Keratinocyte (primary cell): Measurements from ENCODE around the gene POU2F2. TPM values are rescaled to one million over a fixed set of nuclear protein-coding genes. Genes with fewer than 3 reads are reported as not detected.

Source experiments
- DNase-seq: peaks from one replicate; pipeline ENCODE4 v3.0.0-alpha.2; 2011; ENCODE audit warnings: low read depth, missing footprints, low spot score
- FAIRE-seq: peaks from 2 replicates; lab custom pipeline; 2011; peaks lifted over from hg19 to GRCh38; lab: Jason Lieb, UNC
- H2AFZ ChIP-seq: 2 replicates; pipeline ENCODE4 v1.6.0; 2012; ENCODE audit warnings: low read length, control low read depth, inconsistent platforms; ENCODE audit not compliant: control insufficient read depth
- H3K27ac ChIP-seq: 2 replicates; pipeline ENCODE4 v1.5.1; 2011; ENCODE audit warnings: low read length; ENCODE audit not compliant: control insufficient read depth, insufficient read depth
- H3K27me3 ChIP-seq: 3 replicates; pipeline ENCODE4 v1.6.0; 2011; ENCODE audit warnings: low read length; ENCODE audit not compliant: control insufficient read depth, insufficient read depth; ENCODE audit errors: extremely low read depth
- H3K36me3 ChIP-seq, 2 experiments: 2 replicates in 1 of 2; 3 replicates in 1 of 2; pipeline ENCODE4 v1.5.1; 2011; ENCODE audit warnings: low read length in 2 of 2, mild to moderate bottlenecking in 1 of 2; ENCODE audit not compliant: control insufficient read depth in 2 of 2, insufficient read depth in 2 of 2; ENCODE audit errors: extremely low read depth in 1 of 2
- H3K4me1 ChIP-seq: 3 replicates; pipeline ENCODE4 v1.5.1; 2011; ENCODE audit warnings: low read length; ENCODE audit not compliant: control insufficient read depth, insufficient read depth; ENCODE audit errors: extremely low read depth
- H3K4me2 ChIP-seq: 3 replicates; pipeline ENCODE4 v1.6.0; 2011; ENCODE audit warnings: low read depth, low read length; ENCODE audit not compliant: control insufficient read depth, insufficient read depth; ENCODE audit errors: extremely low read depth
- H3K4me3 ChIP-seq, 3 experiments: fragments of 200-600 bp in 1 of 3; sonication (generic) in 1 of 3; 2 replicates in 2 of 3; 3 replicates in 1 of 3; pipeline ENCODE4 v1.5.1; 2011 to 2016; ENCODE audit warnings: low read length in 3 of 3, mild to moderate bottlenecking in 3 of 3, control low read depth in 2 of 3, inconsistent platforms in 1 of 3, low read depth in 1 of 3, mixed read lengths in 1 of 3, mixed run types in 1 of 3, moderate library complexity in 1 of 3; ENCODE audit not compliant: control insufficient read depth in 2 of 3, insufficient read depth in 2 of 3; ENCODE audit errors: extremely low read depth in 1 of 3
- H3K79me2 ChIP-seq: 2 replicates; pipeline ENCODE4 v1.6.0; 2012; ENCODE audit warnings: low read length; ENCODE audit not compliant: control insufficient read depth, insufficient read depth
- H3K9ac ChIP-seq: 3 replicates; pipeline ENCODE4 v1.6.0; 2011; ENCODE audit warnings: low read length; ENCODE audit not compliant: control insufficient read depth, insufficient read depth; ENCODE audit errors: extremely low read depth
- H3K9me1 ChIP-seq: 3 replicates; pipeline ENCODE4 v1.6.0; 2011; ENCODE audit warnings: low read length; ENCODE audit not compliant: control insufficient read depth, insufficient read depth; ENCODE audit errors: extremely low read depth
- H3K9me3 ChIP-seq: 2 replicates; pipeline ENCODE4 v1.5.1; 2012; ENCODE audit warnings: low read depth, low read length; ENCODE audit not compliant: control insufficient read depth
- H4K20me1 ChIP-seq: 3 replicates; pipeline ENCODE4 v1.6.0; 2011; ENCODE audit warnings: low read length; ENCODE audit not compliant: control insufficient read depth, insufficient read depth; ENCODE audit errors: extremely low read depth
- EZH2 ChIP-seq: IDR thresholded peaks from one replicate; pipeline ENCODE4 v1.6.1; 2012; ENCODE audit warnings: inconsistent platforms, mild to moderate bottlenecking, low read length, moderate library complexity
- dilution Hi-C: fragments of 300-500 bp; cut with MboI; formaldehyde crosslinking; loops from one replicate; pipeline ENCODE4 v1.7.0; 2020; ENCODE audit warnings: low sequenced_read_pairs; ENCODE audit not compliant: extremely low pct_ligation_motif_present
- polyA plus RNA-seq, 5 experiments: library from polyadenylated mRNA; depleted of rRNA in 3 of 5; stranded (reverse) in 3 of 5; stranded (forward) in 1 of 5; unstranded in 1 of 5; fragments of >200 nt; gene quantifications; 1 replicate in 1 of 5; 2 replicates in 3 of 5; 3 replicates in 1 of 5; pipeline versions ENCODE4 v1.2.1 to v1.2.3, GENCODE V29; 2011 to 2012; ENCODE audit warnings: missing spikeins in 2 of 5, low read depth in 1 of 5, low replicate concordance in 1 of 5
- TF ChIP-seq, protein P1 (sequence below), 3 experiments: IDR thresholded peaks in 1 of 3; conservative IDR thresholded peaks in 1 of 3; optimal IDR thresholded peaks in 1 of 3; 2 replicates in 2 of 3; 3 replicates in 1 of 3; pipeline versions ENCODE3 to v1.5.1; 2011; ENCODE audit warnings: low read length in 3 of 3, mild to moderate bottlenecking in 3 of 3, moderate library complexity in 2 of 3, control low read depth in 1 of 3, inconsistent platforms in 1 of 3; ENCODE audit not compliant: insufficient read depth in 2 of 3; ENCODE audit errors: extremely low read depth in 1 of 3

Gene POU2F2
- polyA plus RNA-seq, 1 donor (not counting 4 experiments of a cell fraction or from before 2014, with no cell fraction given) = 7.0 TPM

DNA sequence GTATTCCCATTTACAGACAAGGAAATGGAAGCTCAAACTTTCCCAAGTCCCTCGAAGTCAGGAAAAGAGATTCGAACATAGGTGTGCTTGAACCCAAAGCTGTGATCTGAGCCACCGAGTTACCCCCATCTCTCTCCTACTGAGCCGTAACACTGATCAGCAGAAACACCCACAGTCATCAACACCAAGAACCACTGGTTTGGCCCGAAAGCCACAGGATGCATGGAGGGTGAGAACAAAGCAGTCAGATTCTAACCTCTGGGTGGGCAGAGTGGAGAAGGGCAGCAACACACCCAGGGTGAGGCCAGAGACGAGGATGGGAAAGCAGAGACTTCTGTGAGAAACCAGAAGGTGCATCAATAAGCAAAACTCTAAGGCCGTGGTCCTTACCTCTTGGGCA is 27.7 kb upstream of the POU2F2 start:
- H3K4me3 ChIP-seq = no peak overlapping the region
- no peak overlapping the region for H2AFZ ChIP-seq
- FAIRE-seq (no peak), DNase-seq (no peak)
- H3K9ac ChIP-seq = no peak overlapping the region
- H3K27ac ChIP-seq = no peak overlapping the region
- dilution Hi-C loops = no loop called here
- H4K20me1 ChIP-seq = no peaks in the 10 kb centered on the region
- H3K4me2 ChIP-seq = no peak overlapping the region
- TF ChIP-seq, protein P1, sequence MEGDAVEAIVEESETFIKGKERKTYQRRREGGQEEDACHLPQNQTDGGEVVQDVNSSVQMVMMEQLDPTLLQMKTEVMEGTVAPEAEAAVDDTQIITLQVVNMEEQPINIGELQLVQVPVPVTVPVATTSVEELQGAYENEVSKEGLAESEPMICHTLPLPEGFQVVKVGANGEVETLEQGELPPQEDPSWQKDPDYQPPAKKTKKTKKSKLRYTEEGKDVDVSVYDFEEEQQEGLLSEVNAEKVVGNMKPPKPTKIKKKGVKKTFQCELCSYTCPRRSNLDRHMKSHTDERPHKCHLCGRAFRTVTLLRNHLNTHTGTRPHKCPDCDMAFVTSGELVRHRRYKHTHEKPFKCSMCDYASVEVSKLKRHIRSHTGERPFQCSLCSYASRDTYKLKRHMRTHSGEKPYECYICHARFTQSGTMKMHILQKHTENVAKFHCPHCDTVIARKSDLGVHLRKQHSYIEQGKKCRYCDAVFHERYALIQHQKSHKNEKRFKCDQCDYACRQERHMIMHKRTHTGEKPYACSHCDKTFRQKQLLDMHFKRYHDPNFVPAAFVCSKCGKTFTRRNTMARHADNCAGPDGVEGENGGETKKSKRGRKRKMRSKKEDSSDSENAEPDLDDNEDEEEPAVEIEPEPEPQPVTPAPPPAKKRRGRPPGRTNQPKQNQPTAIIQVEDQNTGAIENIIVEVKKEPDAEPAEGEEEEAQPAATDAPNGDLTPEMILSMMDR (optimal IDR thresholded peaks at IDR 0.05 in 1 of 3, IDR thresholded peaks at IDR 0.05 in 1 of 3, conservative IDR thresholded peaks at IDR 0.05 in 1 of 3; ENCODE audit: extremely low read depth in 1 of 3, insufficient read depth in 2 of 3, low read length in 3 of 3) = no peak
- no peak for TF ChIP-seq EZH2
- H3K4me1 ChIP-seq = no peaks in the 10 kb centered on the region
- no peaks in the 10 kb centered on the region for H3K9me3 ChIP-seq
- H3K27me3 ChIP-seq = peaks cover 42% of the 10 kb centered on the region
- no peaks in the 10 kb centered on the region for H3K36me3 ChIP-seq
- no peaks in the 10 kb centered on the region for H3K9me1 ChIP-seq
- no peaks in the 10 kb centered on the region for H3K79me2 ChIP-seq

DNA sequence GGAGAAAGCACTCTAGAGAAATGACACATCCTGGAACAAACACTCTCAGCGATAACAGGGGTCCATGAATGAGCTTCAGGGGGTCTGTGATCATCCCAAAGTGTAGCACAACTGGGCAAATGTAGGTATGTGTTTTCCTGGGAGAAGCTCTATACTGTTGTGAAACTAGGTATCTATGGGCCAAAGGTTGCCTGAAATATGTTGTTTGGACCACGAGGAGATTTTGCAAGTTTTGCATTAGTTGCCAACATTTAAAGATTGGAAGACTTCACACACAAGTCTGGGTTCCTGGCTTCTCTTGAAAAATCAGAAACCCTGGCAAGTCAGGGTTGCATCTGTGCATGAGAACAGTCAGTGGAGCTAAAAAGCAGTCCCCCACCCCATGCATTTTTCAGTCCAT is 26.7 kb upstream of the POU2F2 start:
- Histone ChIP-seq H2AFZ (no peak overlapping the region), H3K4me1 (no peaks in the 10 kb centered on the region), H3K79me2 (no peaks in the 10 kb centered on the region), H3K9me1 (no peaks in the 10 kb centered on the region), H3K36me3 (no peaks in the 10 kb centered on the region), H3K9me3 (no peaks in the 10 kb centered on the region), H4K20me1 (no peaks in the 10 kb centered on the region), H3K4me2 (no peak overlapping the region), H3K4me3 (no peak overlapping the region), H3K27me3 (peaks cover 52% of the 10 kb centered on the region), H3K27ac (no peak overlapping the region), H3K9ac (no peak overlapping the region)
- FAIRE-seq (no peak), DNase-seq (no peak)
- dilution Hi-C loops = no loop called here
- TF ChIP-seq, protein P1 (optimal IDR thresholded peaks at IDR 0.05 in 1 of 3, IDR thresholded peaks at IDR 0.05 in 1 of 3, conservative IDR thresholded peaks at IDR 0.05 in 1 of 3; ENCODE audit: extremely low read depth in 1 of 3, insufficient read depth in 2 of 3, low read length in 3 of 3) = no peak
- no peak for TF ChIP-seq EZH2
